ENCODE data around the gene ZNF385B. TPM values are rescaled to one million over a fixed set of nuclear protein-coding genes. Genes with fewer than 3 reads are reported as not detected.

ZNF385B gene
- polyA plus RNA-seq, 4 donors, result 0.21 to 2.3 (median 0.22) TPM; not detected in 1

GRCh38 chr2:179592167-179592936, 269.1 kb downstream of the ZNF385B start:
- Histone ChIP-seq H3K27ac (ENCODE audit: low read depth in 1 of 3, low read length in 2 of 3) (no peak overlapping the region), H3K4me3 (ENCODE audit: low read depth in 1 of 3, low read length in 3 of 3) (no peak overlapping the region), H3K36me3 (ENCODE audit: control insufficient read depth in 3 of 3, insufficient read depth in 2 of 3, low read depth in 1 of 3, low read length in 3 of 3) (no peaks in the 10 kb centered on the region), H3K4me1 (ENCODE audit: control insufficient read depth in 3 of 3, insufficient read depth in 2 of 3, low read depth in 1 of 3, low read length in 2 of 3) (no peaks in the 10 kb centered on the region), H3K27me3 (ENCODE audit: control insufficient read depth in 3 of 3, insufficient read depth in 3 of 3, low read length in 3 of 3) (no peaks in the 10 kb centered on the region), H3K9me3 (ENCODE audit: control insufficient read depth in 2 of 2, insufficient read depth in 1 of 2, low read depth in 1 of 2, low read length in 1 of 2) (no peaks in the 10 kb centered on the region)
- 32 to 63% (median 56%) methylated on average over 7 of the region's 7 CpGs for WGBS, 3 donors
- no peak for FAIRE-seq
- DNase-seq, result no peak

GRCh38 chr2:179591690-179592089, 269.7 kb downstream of the ZNF385B start:
- DNase-seq (no peak), FAIRE-seq (no peak)

GRCh38 chr2:179588486-179589145, 272.8 kb downstream of the ZNF385B start:
- FAIRE-seq (no peak), DNase-seq (no peak)
- Histone ChIP-seq H3K27me3 (ENCODE audit: control insufficient read depth in 3 of 3, insufficient read depth in 3 of 3, low read length in 3 of 3) (no peaks in the 10 kb centered on the region), H3K4me1 (ENCODE audit: control insufficient read depth in 3 of 3, insufficient read depth in 2 of 3, low read depth in 1 of 3, low read length in 2 of 3) (no peaks in the 10 kb centered on the region), H3K27ac (ENCODE audit: low read depth in 1 of 3, low read length in 2 of 3) (no peak overlapping the region), H3K4me3 (ENCODE audit: low read depth in 1 of 3, low read length in 3 of 3) (no peak overlapping the region), H3K9me3 (ENCODE audit: control insufficient read depth in 2 of 2, insufficient read depth in 1 of 2, low read depth in 1 of 2, low read length in 1 of 2) (no peaks in the 10 kb centered on the region), H3K36me3 (ENCODE audit: control insufficient read depth in 3 of 3, insufficient read depth in 2 of 3, low read depth in 1 of 3, low read length in 3 of 3) (no peaks in the 10 kb centered on the region)
- 67 to 82% (median 68%) methylated on average over 3 of the region's 3 CpGs for WGBS, 3 donors

More at GRCh38 chr2:179591690-179592089, 269.7 kb downstream of the ZNF385B start:
- Histone ChIP-seq H3K4me1 (ENCODE audit: control insufficient read depth in 3 of 3, insufficient read depth in 2 of 3, low read depth in 1 of 3, low read length in 2 of 3) (no peaks in the 10 kb centered on the region), H3K27ac (ENCODE audit: low read depth in 1 of 3, low read length in 2 of 3) (no peak overlapping the region), H3K4me3 (ENCODE audit: low read depth in 1 of 3, low read length in 3 of 3) (no peak overlapping the region), H3K9me3 (ENCODE audit: control insufficient read depth in 2 of 2, insufficient read depth in 1 of 2, low read depth in 1 of 2, low read length in 1 of 2) (no peaks in the 10 kb centered on the region), H3K27me3 (ENCODE audit: control insufficient read depth in 3 of 3, insufficient read depth in 3 of 3, low read length in 3 of 3) (no peaks in the 10 kb centered on the region), H3K36me3 (ENCODE audit: control insufficient read depth in 3 of 3, insufficient read depth in 2 of 3, low read depth in 1 of 3, low read length in 3 of 3) (no peaks in the 10 kb centered on the region)
- 88 to 94% (median 92%) methylated on average over 1 of the region's 1 CpG for WGBS, 3 donors

GRCh38 chr2:179584760-179585159, 276.7 kb downstream of the ZNF385B start:
- H3K36me3 ChIP-seq (ENCODE audit: control insufficient read depth in 3 of 3, insufficient read depth in 2 of 3, low read depth in 1 of 3, low read length in 3 of 3), result no peaks in the 10 kb centered on the region
- no peak overlapping the region for H3K27ac ChIP-seq (ENCODE audit: low read depth in 1 of 3, low read length in 2 of 3)
- no peaks in the 10 kb centered on the region for H3K27me3 ChIP-seq (ENCODE audit: control insufficient read depth in 3 of 3, insufficient read depth in 3 of 3, low read length in 3 of 3)
- H3K9me3 ChIP-seq (ENCODE audit: control insufficient read depth in 2 of 2, insufficient read depth in 1 of 2, low read depth in 1 of 2, low read length in 1 of 2), result peaks cover 0 to 8% of the 10 kb centered on the region in 2 donors
- no peak for DNase-seq
- no peak for FAIRE-seq
- H3K4me3 ChIP-seq (ENCODE audit: low read depth in 1 of 3, low read length in 3 of 3), result no peak overlapping the region
- H3K4me1 ChIP-seq (ENCODE audit: control insufficient read depth in 3 of 3, insufficient read depth in 2 of 3, low read depth in 1 of 3, low read length in 2 of 3), result no peaks in the 10 kb centered on the region

GRCh38 chr2:179581605-179582004, 279.8 kb downstream of the ZNF385B start:
- Histone ChIP-seq H3K4me1 (ENCODE audit: control insufficient read depth in 3 of 3, insufficient read depth in 2 of 3, low read depth in 1 of 3, low read length in 2 of 3) (peaks cover 0 to 5% (median 0%) of the 10 kb centered on the region in 3 donors), H3K27me3 (ENCODE audit: control insufficient read depth in 3 of 3, insufficient read depth in 3 of 3, low read length in 3 of 3) (no peaks in the 10 kb centered on the region), H3K27ac (ENCODE audit: low read depth in 1 of 3, low read length in 2 of 3) (no peak overlapping the region), H3K9me3 (ENCODE audit: control insufficient read depth in 2 of 2, insufficient read depth in 1 of 2, low read depth in 1 of 2, low read length in 1 of 2) (peaks cover 0 to 8% of the 10 kb centered on the region in 2 donors), H3K4me3 (ENCODE audit: low read depth in 1 of 3, low read length in 3 of 3) (no peak overlapping the region), H3K36me3 (ENCODE audit: control insufficient read depth in 3 of 3, insufficient read depth in 2 of 3, low read depth in 1 of 3, low read length in 3 of 3) (no peaks in the 10 kb centered on the region)
- FAIRE-seq, result no peak
- no peak for DNase-seq
- WGBS, 3 donors, result 88 to 100% (median 94%) methylated on average over 1 of the region's 1 CpG

GRCh38 chr2:179580378-179581146, 280.9 kb downstream of the ZNF385B start:
- Histone ChIP-seq H3K9me3 (ENCODE audit: control insufficient read depth in 2 of 2, insufficient read depth in 1 of 2, low read depth in 1 of 2, low read length in 1 of 2) (peaks cover 0 to 8% of the 10 kb centered on the region in 2 donors), H3K27ac (ENCODE audit: low read depth in 1 of 3, low read length in 2 of 3) (peak overlapping the region in 1 of 3 donors; percentile 15), H3K36me3 (ENCODE audit: control insufficient read depth in 3 of 3, insufficient read depth in 2 of 3, low read depth in 1 of 3, low read length in 3 of 3) (no peaks in the 10 kb centered on the region), H3K4me1 (ENCODE audit: control insufficient read depth in 3 of 3, insufficient read depth in 2 of 3, low read depth in 1 of 3, low read length in 2 of 3) (peaks cover 0 to 5% (median 0%) of the 10 kb centered on the region in 3 donors), H3K27me3 (ENCODE audit: control insufficient read depth in 3 of 3, insufficient read depth in 3 of 3, low read length in 3 of 3) (no peaks in the 10 kb centered on the region), H3K4me3 (ENCODE audit: low read depth in 1 of 3, low read length in 3 of 3) (no peak overlapping the region)
- DNase-seq (peak in 1 of 2 donors; percentile 34), FAIRE-seq (no peak)
- WGBS, 3 donors, result 41 to 51% (median 42%) methylated on average over 4 of the region's 4 CpGs

GRCh38 chr2:179579800-179580199, 281.6 kb downstream of the ZNF385B start:
- H3K4me1 ChIP-seq (ENCODE audit: control insufficient read depth in 3 of 3, insufficient read depth in 2 of 3, low read depth in 1 of 3, low read length in 2 of 3), result peaks cover 0 to 5% (median 0%) of the 10 kb centered on the region in 3 donors
- no peaks in the 10 kb centered on the region for H3K36me3 ChIP-seq (ENCODE audit: control insufficient read depth in 3 of 3, insufficient read depth in 2 of 3, low read depth in 1 of 3, low read length in 3 of 3)
- H3K27ac ChIP-seq (ENCODE audit: low read depth in 1 of 3, low read length in 2 of 3), result no peak overlapping the region
- no peak overlapping the region for H3K4me3 ChIP-seq (ENCODE audit: low read depth in 1 of 3, low read length in 3 of 3)
- no peaks in the 10 kb centered on the region for H3K27me3 ChIP-seq (ENCODE audit: control insufficient read depth in 3 of 3, insufficient read depth in 3 of 3, low read length in 3 of 3)
- no peak for DNase-seq
- FAIRE-seq, result no peak
- peaks cover 0 to 8% of the 10 kb centered on the region in 2 donors for H3K9me3 ChIP-seq (ENCODE audit: control insufficient read depth in 2 of 2, insufficient read depth in 1 of 2, low read depth in 1 of 2, low read length in 1 of 2)

GRCh38 chr2:179578171-179578916, 283.1 kb downstream of the ZNF385B start:
- H3K27ac ChIP-seq (ENCODE audit: low read depth in 1 of 3, low read length in 2 of 3), result no peak overlapping the region
- peaks cover 0 to 8% of the 10 kb centered on the region in 2 donors for H3K9me3 ChIP-seq (ENCODE audit: control insufficient read depth in 2 of 2, insufficient read depth in 1 of 2, low read depth in 1 of 2, low read length in 1 of 2)
- no peaks in the 10 kb centered on the region for H3K27me3 ChIP-seq (ENCODE audit: control insufficient read depth in 3 of 3, insufficient read depth in 3 of 3, low read length in 3 of 3)
- FAIRE-seq (no peak), DNase-seq (peak in 1 of 2 donors; percentile 28)
- WGBS, 3 donors, result 18 to 45% (median 31%) methylated on average over 2 of the region's 2 CpGs
- H3K36me3 ChIP-seq (ENCODE audit: control insufficient read depth in 3 of 3, insufficient read depth in 2 of 3, low read depth in 1 of 3, low read length in 3 of 3), result no peaks in the 10 kb centered on the region
- peaks cover 0 to 5% (median 0%) of the 10 kb centered on the region in 3 donors for H3K4me1 ChIP-seq (ENCODE audit: control insufficient read depth in 3 of 3, insufficient read depth in 2 of 3, low read depth in 1 of 3, low read length in 2 of 3)
- H3K4me3 ChIP-seq (ENCODE audit: low read depth in 1 of 3, low read length in 3 of 3), result no peak overlapping the region
